OCI-LY7 (cell line): ENCODE data around the gene POLDIP3.

Experiments used
- CTCF ChIP-seq: fragments of 200-600 bp; sonication (generic); conservative IDR thresholded peaks from 2 replicates; pipeline ENCODE4 v1.5.1; 2014; ENCODE audit warnings: mild to moderate bottlenecking, antibody characterized with exemption, low read length, moderate library complexity, mixed read lengths
- EZH2phosphoT487 ChIP-seq: fragments of 200-600 bp; sonication (generic); IDR thresholded peaks from 2 replicates; pipeline ENCODE4 v1.6.1; 2018; ENCODE audit warnings: low read depth, borderline replicate concordance, mild to moderate bottlenecking, mixed run types, antibody characterized with exemption, low read length, moderate library complexity, mixed read lengths

GRCh38 chr22:42656578-42656977, 41.9 kb upstream of the POLDIP3 start:
- no peak for TF ChIP-seq CTCF
- TF ChIP-seq EZH2phosphoT487 = no peak
